Uterus (tissue), 2 donors: Measurements from ENCODE around the gene TTC8.

Experiments
- POLR2A ChIP-seq, 2 donors: fragments of 450-650 bp; IDR thresholded peaks; one replicate each; pipeline ENCODE4 v1.6.1; 2016; ENCODE audit warnings: antibody characterized with exemption in 2 of 2, mild to moderate bottlenecking in 1 of 2, moderate library complexity in 1 of 2
- TF ChIP-seq, protein P1 (sequence below), 4 experiments: fragments of 200-600 bp in 2 of 4; fragments of 450-650 bp in 2 of 4; sonication (generic) in 2 of 4; IDR thresholded peaks; one replicate each; pipeline ENCODE4 v1.5.1; 2016 to 2019; ENCODE audit warnings: antibody characterized with exemption in 4 of 4, mild to moderate bottlenecking in 2 of 4, moderate library complexity in 1 of 4

DNA sequence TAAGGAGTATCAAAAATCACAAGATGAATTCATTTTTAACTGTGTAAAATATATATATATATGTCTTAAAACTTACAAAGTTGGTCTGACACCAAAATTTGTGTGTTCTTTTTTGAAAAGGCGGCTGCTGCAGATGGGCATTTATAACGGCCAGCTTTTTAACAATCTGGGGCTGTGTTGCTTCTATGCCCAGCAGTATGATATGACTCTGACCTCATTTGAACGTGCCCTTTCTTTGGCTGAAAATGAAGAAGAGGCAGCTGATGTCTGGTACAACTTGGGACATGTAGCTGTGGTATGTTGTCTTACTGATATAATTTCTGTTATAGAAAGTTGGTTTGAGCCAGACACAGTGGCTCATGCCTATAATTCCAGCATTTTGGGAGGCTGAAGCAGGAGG is 47.0 kb downstream of the TTC8 start:
- TF ChIP-seq, protein P1, sequence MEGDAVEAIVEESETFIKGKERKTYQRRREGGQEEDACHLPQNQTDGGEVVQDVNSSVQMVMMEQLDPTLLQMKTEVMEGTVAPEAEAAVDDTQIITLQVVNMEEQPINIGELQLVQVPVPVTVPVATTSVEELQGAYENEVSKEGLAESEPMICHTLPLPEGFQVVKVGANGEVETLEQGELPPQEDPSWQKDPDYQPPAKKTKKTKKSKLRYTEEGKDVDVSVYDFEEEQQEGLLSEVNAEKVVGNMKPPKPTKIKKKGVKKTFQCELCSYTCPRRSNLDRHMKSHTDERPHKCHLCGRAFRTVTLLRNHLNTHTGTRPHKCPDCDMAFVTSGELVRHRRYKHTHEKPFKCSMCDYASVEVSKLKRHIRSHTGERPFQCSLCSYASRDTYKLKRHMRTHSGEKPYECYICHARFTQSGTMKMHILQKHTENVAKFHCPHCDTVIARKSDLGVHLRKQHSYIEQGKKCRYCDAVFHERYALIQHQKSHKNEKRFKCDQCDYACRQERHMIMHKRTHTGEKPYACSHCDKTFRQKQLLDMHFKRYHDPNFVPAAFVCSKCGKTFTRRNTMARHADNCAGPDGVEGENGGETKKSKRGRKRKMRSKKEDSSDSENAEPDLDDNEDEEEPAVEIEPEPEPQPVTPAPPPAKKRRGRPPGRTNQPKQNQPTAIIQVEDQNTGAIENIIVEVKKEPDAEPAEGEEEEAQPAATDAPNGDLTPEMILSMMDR (IDR thresholded peaks at IDR 0.05): no peak
- TF ChIP-seq POLR2A (IDR thresholded peaks at IDR 0.05): no peak
